SK-N-MC (cell line): Measurements from ENCODE around the gene FLNB.
"Not testable (repeated sequence)": the region's sequence is repeated elsewhere in the genome, so short reads cannot be mapped to it uniquely, and the experiment has no call there.

Source experiments
- DNase-seq: peaks from one replicate; pipeline ENCODE4 v3.0.0-alpha.2; 2011; ENCODE audit warnings: low read depth, low spot score
- H3K27ac ChIP-seq: fragments of 200-600 bp; sonication (generic); 2 replicates; pipeline ENCODE4 v1.5.1; 2016; ENCODE audit warnings: mixed run types
- H3K36me3 ChIP-seq: fragments of 200-600 bp; sonication (generic); 2 replicates; pipeline ENCODE4 v1.6.1; 2017; ENCODE audit warnings: antibody characterized with exemption, low read length, mixed read lengths; ENCODE audit not compliant: insufficient read depth
- H3K4me3 ChIP-seq: fragments of 200-600 bp; sonication (generic); 2 replicates; pipeline ENCODE4 v1.5.1; 2016
- H3K9ac ChIP-seq: fragments of 200-600 bp; sonication (generic); 2 replicates; pipeline ENCODE4 v1.8.0; 2017; ENCODE audit warnings: mixed run types, mixed read lengths; ENCODE audit not compliant: insufficient read length
- H3K9me3 ChIP-seq: fragments of 200-600 bp; sonication (generic); 2 replicates; pipeline ENCODE4 v1.6.1; 2017; ENCODE audit warnings: low read depth, mild to moderate bottlenecking, antibody characterized with exemption, low read length, moderate library complexity, mixed read lengths
- EZH2 ChIP-seq: fragments of 200-600 bp; sonication (generic); IDR thresholded peaks from one replicate; pipeline ENCODE4 v1.6.1; 2017; ENCODE audit warnings: antibody characterized with exemption
- FOXP2 ChIP-seq: optimal IDR thresholded peaks from 2 replicates; pipeline ENCODE3; 2011; ENCODE audit warnings: mild to moderate bottlenecking, moderate library complexity; ENCODE audit not compliant: insufficient read depth; ENCODE audit errors: extremely low read length, control extremely low read depth
- POLR2AphosphoS5 ChIP-seq: IDR thresholded peaks from 2 replicates; pipeline ENCODE4 v1.6.1; 2012; ENCODE audit warnings: mild to moderate bottlenecking, low read depth, low read length, borderline replicate concordance

The FLNB gene

GRCh38 chr3:58200121-58200709, 192.0 kb downstream of the FLNB start:
- Histone ChIP-seq H3K36me3 (no peaks in the 10 kb centered on the region), H3K9me3 (no peaks in the 10 kb centered on the region), H3K9ac (no peak overlapping the region), H3K27ac (no peak overlapping the region), H3K4me3 (no peak overlapping the region)
- no peak for DNase-seq
- no peak for TF ChIP-seq EZH2
- no peak for TF ChIP-seq POLR2AphosphoS5
- TF ChIP-seq FOXP2, result no peak

DNA sequence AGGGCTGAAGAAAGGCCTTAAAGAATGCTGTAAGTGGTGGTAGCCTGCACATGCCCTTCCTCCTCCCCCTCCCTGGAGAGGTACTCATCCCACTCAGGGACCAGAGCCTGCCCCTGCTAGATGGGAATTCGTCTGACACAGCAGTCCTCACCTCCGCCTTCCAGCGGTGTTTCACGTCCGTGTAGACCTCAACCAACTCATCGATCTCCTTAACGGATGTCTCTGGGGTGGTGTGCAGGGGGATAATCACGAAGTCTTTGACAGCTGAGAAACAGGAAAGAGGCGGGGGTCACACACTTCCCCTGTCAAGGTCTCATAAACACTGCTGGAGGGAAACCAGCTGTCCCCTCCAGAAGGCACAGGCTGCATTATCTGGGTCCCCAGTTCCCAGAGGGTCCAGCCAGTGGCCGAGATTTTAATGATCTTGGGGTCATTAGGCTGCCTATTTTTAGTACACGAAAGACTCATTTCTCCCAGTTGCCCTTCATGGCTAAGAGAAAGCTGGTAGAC, 192.7 kb downstream of the FLNB start:
- Histone ChIP-seq H3K9ac (no peak overlapping the region), H3K36me3 (no peaks in the 10 kb centered on the region), H3K4me3 (no peak overlapping the region), H3K9me3 (no peaks in the 10 kb centered on the region), H3K27ac (no peak overlapping the region)
- no peak for DNase-seq
- TF ChIP-seq EZH2 (no peak), FOXP2 (no peak), POLR2AphosphoS5 (no peak)

DNA sequence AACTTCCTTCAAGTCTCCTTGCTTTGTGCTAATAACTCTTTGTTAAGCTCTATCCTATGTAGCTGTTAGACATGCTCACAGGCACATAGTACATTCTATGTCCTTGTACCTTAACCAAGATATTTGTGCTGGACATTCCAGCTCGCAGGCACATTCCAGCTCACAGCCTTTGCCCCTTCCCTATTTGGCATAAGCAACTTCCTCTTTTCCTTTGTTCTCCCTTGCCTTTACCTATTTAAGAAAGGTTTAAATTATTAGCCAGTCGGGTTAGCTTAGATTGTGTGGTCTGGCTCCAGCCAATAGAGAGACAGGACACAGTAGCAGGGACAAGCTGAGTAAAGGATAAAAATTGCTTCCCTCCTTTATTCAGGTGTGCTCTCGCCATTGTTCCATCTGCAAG, 193.2 kb downstream of the FLNB start:
- H3K4me3 ChIP-seq, H3K9me3 ChIP-seq, H3K36me3 ChIP-seq, H3K9ac ChIP-seq, H3K27ac ChIP-seq, DNase-seq: not testable (repeated sequence)

DNA sequence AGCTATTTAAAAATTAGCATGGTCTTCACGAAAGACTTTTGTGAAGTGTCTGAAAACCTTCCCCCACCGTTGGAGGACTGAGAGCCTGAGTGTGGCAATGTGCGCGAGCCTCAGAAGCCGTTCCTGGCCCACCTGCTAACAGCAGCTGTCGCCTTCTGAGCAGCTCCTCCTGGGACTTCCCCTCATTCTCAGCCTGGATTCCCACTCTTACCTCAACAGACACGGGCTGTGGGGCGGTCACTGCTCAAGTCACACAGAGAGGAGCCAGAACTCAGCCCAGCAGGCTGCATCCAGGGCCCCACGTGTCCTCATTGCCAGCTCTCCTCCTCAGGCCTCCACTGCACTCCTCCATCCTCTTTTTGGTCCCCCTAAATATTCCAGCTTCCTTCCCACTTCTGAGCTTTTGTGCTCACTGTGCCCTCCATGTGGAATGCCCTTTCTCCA, 194.7 kb downstream of the FLNB start:
- no peak overlapping the region for H3K9ac ChIP-seq
- TF ChIP-seq EZH2, result no peak
- no peak for TF ChIP-seq POLR2AphosphoS5
- TF ChIP-seq FOXP2, result no peak
- no peak for DNase-seq
- no peak overlapping the region for H3K4me3 ChIP-seq
- no peaks in the 10 kb centered on the region for H3K36me3 ChIP-seq
- no peak overlapping the region for H3K27ac ChIP-seq
- no peaks in the 10 kb centered on the region for H3K9me3 ChIP-seq

GRCh38 chr3:58203541-58203940, 195.3 kb downstream of the FLNB start:
- no peak overlapping the region for H3K27ac ChIP-seq
- DNase-seq, result no peak
- H3K4me3 ChIP-seq, result no peak overlapping the region
- no peak for TF ChIP-seq FOXP2
- no peak for TF ChIP-seq EZH2
- TF ChIP-seq POLR2AphosphoS5, result no peak
- H3K9me3 ChIP-seq, result no peaks in the 10 kb centered on the region
- no peaks in the 10 kb centered on the region for H3K36me3 ChIP-seq
- no peak overlapping the region for H3K9ac ChIP-seq

GRCh38 chr3:58204720-58205119, 196.5 kb downstream of the FLNB start:
- TF ChIP-seq POLR2AphosphoS5 (no peak), FOXP2 (no peak), EZH2 (no peak)
- no peak overlapping the region for H3K9ac ChIP-seq
- DNase-seq, result no peak

DNA sequence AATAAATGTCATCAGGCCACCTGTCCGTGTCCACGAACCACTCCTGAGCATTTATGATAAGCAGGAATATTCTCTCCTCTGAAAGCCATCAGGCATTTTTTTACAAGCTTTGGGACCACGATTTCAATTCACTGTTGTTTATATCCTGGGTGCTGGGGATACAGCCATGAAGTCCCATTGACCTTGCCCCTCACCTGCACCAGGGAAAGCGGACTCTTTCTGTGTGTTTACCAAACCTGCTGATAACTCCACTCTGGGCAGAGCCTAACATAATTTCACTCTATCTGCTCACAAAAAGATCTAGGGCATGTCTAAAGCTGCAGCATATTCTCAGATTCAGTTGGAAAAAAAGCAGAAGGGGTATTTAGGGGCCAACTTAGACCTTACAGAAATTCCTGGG, 197.8 kb downstream of the FLNB start:
- Histone ChIP-seq H3K4me3 (no peak overlapping the region), H3K36me3 (no peaks in the 10 kb centered on the region), H3K9ac (no peak overlapping the region), H3K27ac (no peak overlapping the region), H3K9me3 (no peaks in the 10 kb centered on the region)
- TF ChIP-seq FOXP2, result no peak
- no peak for TF ChIP-seq POLR2AphosphoS5
- TF ChIP-seq EZH2, result no peak
- no peak for DNase-seq

More at GRCh38 chr3:58204720-58205119, 196.5 kb downstream of the FLNB start:
- Histone ChIP-seq H3K9me3 (no peaks in the 10 kb centered on the region), H3K27ac (no peak overlapping the region), H3K4me3 (no peak overlapping the region), H3K36me3 (no peaks in the 10 kb centered on the region)

GRCh38 chr3:58206406-58207011, 198.3 kb downstream of the FLNB start:
- DNase-seq, result no peak
- no peak overlapping the region for H3K9ac ChIP-seq
- H3K27ac ChIP-seq, result no peak overlapping the region
- no peaks in the 10 kb centered on the region for H3K36me3 ChIP-seq
- H3K4me3 ChIP-seq, result no peak overlapping the region
- TF ChIP-seq POLR2AphosphoS5 (no peak), FOXP2 (no peak), EZH2 (no peak)
- H3K9me3 ChIP-seq, result no peaks in the 10 kb centered on the region

GRCh38 chr3:58207954-58208353, 199.7 kb downstream of the FLNB start:
- TF ChIP-seq FOXP2 (no peak), EZH2 (no peak), POLR2AphosphoS5 (no peak)
- Histone ChIP-seq H3K9me3 (no peaks in the 10 kb centered on the region), H3K36me3 (no peaks in the 10 kb centered on the region), H3K27ac (no peak overlapping the region), H3K9ac (no peak overlapping the region), H3K4me3 (no peak overlapping the region)
- no peak for DNase-seq
